H1 (cell line): ENCODE results near the gene RELN. TPM values are rescaled to one million over a fixed set of nuclear protein-coding genes. Genes with fewer than 3 reads are reported as not detected.

ENCODE experiments used
- CTCF ChIA-PET: fragments of 300-600 bp; sonication (Branson Sonifier 250); formaldehyde crosslinking; loops from one replicate; lab custom pipeline; 2021; ENCODE audit not compliant: partially characterized antibody; lab: Charles Lee
- POLR2A ChIA-PET: fragments of 300-600 bp; sonication (Branson Sonifier 250); formaldehyde crosslinking; loops from one replicate; lab custom pipeline; 2021; ENCODE audit warnings: inconsistent platforms; ENCODE audit not compliant: partially characterized antibody; lab: Charles Lee
- DNase-seq, 2 experiments: peaks; one replicate each; pipeline versions ENCODE4 v3.0.0 to v3.0.0-alpha.2; 2010 to 2022; ENCODE audit warnings: low spot score in 2 of 2, low read depth in 1 of 2, mixed read lengths in 1 of 2
- FAIRE-seq: peaks from 2 replicates; lab custom pipeline; 2011; peaks lifted over from hg19 to GRCh38; lab: Jason Lieb, UNC
- H2AFZ ChIP-seq: 2 replicates; pipeline ENCODE4 v1.8.1; 2012; ENCODE audit warnings: low read length, inconsistent platforms
- H2AK5ac ChIP-seq: 2 replicates; pipeline ENCODE4 v1.6.1; 2013; ENCODE audit warnings: low read depth, low read length
- H2BK120ac ChIP-seq: replicated peaks from 2 replicates; pipeline ENCODE3; 2013; ENCODE audit warnings: low read depth, low read length, inconsistent platforms
- H2BK12ac ChIP-seq: 2 replicates; pipeline ENCODE4 v1.6.1; 2013; ENCODE audit warnings: low read depth, low read length
- H2BK15ac ChIP-seq: 2 replicates; pipeline ENCODE4 v1.6.1; 2013; ENCODE audit warnings: low read length
- H2BK20ac ChIP-seq: 2 replicates; pipeline ENCODE4 v1.6.1; 2013; ENCODE audit warnings: low read length
- H2BK5ac ChIP-seq: 2 replicates; pipeline ENCODE4 v1.6.1; 2013; ENCODE audit warnings: low read depth, low read length
- H3K14ac ChIP-seq: 2 replicates; pipeline ENCODE4 v1.6.1; 2013; ENCODE audit warnings: inconsistent platforms; ENCODE audit not compliant: insufficient read length
- H3K18ac ChIP-seq: 2 replicates; pipeline ENCODE4 v1.6.1; 2013; ENCODE audit warnings: low read length; ENCODE audit errors: extremely low read depth
- H3K23ac ChIP-seq: 2 replicates; pipeline ENCODE4 v1.6.1; 2013; ENCODE audit warnings: inconsistent platforms; ENCODE audit not compliant: insufficient read length
- H3K23me2 ChIP-seq: 2 replicates; pipeline ENCODE4 v1.6.1; 2013; ENCODE audit warnings: low read depth, low read length
- H3K27ac ChIP-seq: 2 replicates; pipeline ENCODE4 v1.6.1; 2011; ENCODE audit warnings: low read depth, low read length, inconsistent platforms
- H3K27me3 ChIP-seq, 4 experiments: replicated peaks in 1 of 4; 1 replicate in 1 of 4; 2 replicates in 3 of 4; pipeline versions ENCODE4 v1.6.1 to v1.8.1; 2011 to 2013; ENCODE audit warnings: low read length in 3 of 4, mild to moderate bottlenecking in 3 of 4, inconsistent platforms in 2 of 4, mixed read lengths in 2 of 4, moderate library complexity in 1 of 4; ENCODE audit not compliant: control insufficient read depth in 3 of 4, insufficient read depth in 3 of 4; ENCODE audit errors: extremely low read depth in 1 of 4
- H3K36me3 ChIP-seq, 4 experiments: 2 replicates each; pipeline versions ENCODE4 v1.6.1 to v1.8.1; 2011 to 2013; ENCODE audit warnings: mild to moderate bottlenecking in 4 of 4, low read length in 3 of 4, moderate library complexity in 2 of 4, control low read depth in 1 of 4, inconsistent platforms in 1 of 4; ENCODE audit not compliant: insufficient read depth in 4 of 4, control insufficient read depth in 2 of 4
- H3K4ac ChIP-seq: replicated peaks from 2 replicates; pipeline ENCODE3; 2013; ENCODE audit warnings: low read length, low read depth, mixed read lengths, inconsistent platforms; ENCODE audit not compliant: insufficient read length
- H3K4me1 ChIP-seq, 4 experiments: replicated peaks in 1 of 4; 1 replicate in 1 of 4; 2 replicates in 3 of 4; pipeline versions ENCODE4 v1.6.1 to v1.8.1; 2011 to 2013; ENCODE audit warnings: low read length in 3 of 4, inconsistent platforms in 2 of 4, mixed read lengths in 1 of 4; ENCODE audit not compliant: insufficient read depth in 4 of 4, control insufficient read depth in 3 of 4
- H3K4me2 ChIP-seq, 2 experiments: 2 replicates each; pipeline versions ENCODE4 v1.6.1 to v1.8.1; 2011 to 2013; ENCODE audit warnings: low read depth in 2 of 2, low read length in 2 of 2, control low read depth in 1 of 2, inconsistent platforms in 1 of 2, mild to moderate bottlenecking in 1 of 2; ENCODE audit not compliant: insufficient read depth in 1 of 2
- H3K4me3 ChIP-seq, 4 experiments: fragments of 200-600, 300-600 bp in 1 of 4; sonication (generic), shearing (Covaris generic), sonication (Bioruptor Twin) in 1 of 4; 2 replicates each; pipeline versions ENCODE4 v1.5.1 to v1.8.1; 2011 to 2016; ENCODE audit warnings: low read length in 4 of 4, low read depth in 3 of 4, control low read depth in 2 of 4, inconsistent platforms in 2 of 4, mild to moderate bottlenecking in 2 of 4, mixed read lengths in 1 of 4, moderate library complexity in 1 of 4; ENCODE audit not compliant: insufficient read depth in 2 of 4; ENCODE audit errors: extremely low read depth in 1 of 4
- H3K56ac ChIP-seq: replicated peaks from 2 replicates; pipeline ENCODE3; 2013; ENCODE audit warnings: low read depth, mild to moderate bottlenecking, mixed read lengths, low read length, inconsistent platforms; ENCODE audit not compliant: insufficient read length
- H3K79me1 ChIP-seq: 2 replicates; pipeline ENCODE4 v1.6.1; 2013; ENCODE audit warnings: low read depth, low read length, control low read depth
- H3K79me2 ChIP-seq, 2 experiments: 2 replicates each; pipeline versions ENCODE4 v1.6.1 to v1.8.1; 2012 to 2013; ENCODE audit warnings: low read length in 2 of 2, mild to moderate bottlenecking in 2 of 2, inconsistent platforms in 1 of 2; ENCODE audit not compliant: insufficient read depth in 2 of 2, control insufficient read depth in 1 of 2
- H3K9ac ChIP-seq, 4 experiments: replicated peaks in 1 of 4; 1 replicate in 1 of 4; 2 replicates in 3 of 4; pipeline versions ENCODE4 v1.6.1 to v1.8.1; 2011 to 2013; ENCODE audit warnings: low read depth in 3 of 4, low read length in 3 of 4, control low read depth in 2 of 4, mild to moderate bottlenecking in 2 of 4, moderate library complexity in 2 of 4, inconsistent platforms in 1 of 4; ENCODE audit errors: extremely low read depth in 1 of 4
- H3K9me3 ChIP-seq, 2 experiments: 2 replicates each; pipeline versions ENCODE4 v1.6.1 to v1.8.1; 2012 to 2013; ENCODE audit warnings: mild to moderate bottlenecking in 2 of 2, moderate library complexity in 2 of 2, control low read depth in 1 of 2, inconsistent platforms in 1 of 2, low read depth in 1 of 2, low read length in 1 of 2, mixed read lengths in 1 of 2; ENCODE audit not compliant: insufficient read depth in 2 of 2
- H4K20me1 ChIP-seq, 2 experiments: replicated peaks in 1 of 2; 2 replicates each; pipeline versions ENCODE3 to v1.8.1; 2011 to 2013; ENCODE audit warnings: inconsistent platforms in 2 of 2, low read length in 2 of 2, mild to moderate bottlenecking in 1 of 2; ENCODE audit not compliant: insufficient read depth in 2 of 2, control insufficient read depth in 1 of 2
- H4K5ac ChIP-seq: 2 replicates; pipeline ENCODE4 v1.6.1; 2013; ENCODE audit warnings: low read length, low read depth, mixed read lengths, inconsistent platforms; ENCODE audit not compliant: insufficient read length
- H4K8ac ChIP-seq: 2 replicates; pipeline ENCODE4 v1.8.0; 2013; ENCODE audit warnings: mild to moderate bottlenecking, moderate library complexity, low read length, inconsistent platforms; ENCODE audit not compliant: insufficient read depth; ENCODE audit errors: extremely low read depth
- H4K91ac ChIP-seq: replicated peaks from 2 replicates; pipeline ENCODE3; 2013; ENCODE audit warnings: low read length, mixed read lengths, inconsistent platforms; ENCODE audit not compliant: insufficient read length
- BCL11A ChIP-seq, 2 experiments: IDR thresholded peaks; one replicate each; pipeline ENCODE4 v1.6.1; 2011; ENCODE audit warnings: low read depth in 2 of 2, low read length in 2 of 2, mild to moderate bottlenecking in 2 of 2
- CTBP2 ChIP-seq: IDR thresholded peaks from 2 replicates; pipeline ENCODE4 v1.7.0; 2011; ENCODE audit warnings: borderline replicate concordance, mild to moderate bottlenecking, moderate library complexity, mixed read lengths, low read length; ENCODE audit not compliant: insufficient read depth, insufficient read length
- SIN3A ChIP-seq, 2 experiments: IDR thresholded peaks in 1 of 2; conservative IDR thresholded peaks in 1 of 2; 2 replicates each; pipeline ENCODE4 v1.6.1; 2011 to 2012; ENCODE audit warnings: low read length in 2 of 2, improper control_type of control experiment in 1 of 2, low read depth in 1 of 2, mild to moderate bottlenecking in 1 of 2
- WGBS, 2 experiments: shearing (Covaris generic) in 1 of 2; methylation state at CpG; one replicate each; pipeline versions ENCODE4 v1.1.6 to v1.1.7; 2013 to 2015; ENCODE audit warnings: low lambda C conversion rate in 2 of 2, mixed read lengths in 2 of 2, inconsistent platforms in 1 of 2, low coverage in 1 of 2, missing lambda C conversion rate in 1 of 2; ENCODE audit not compliant: insufficient replicate concordance in 2 of 2, insufficient coverage in 1 of 2, insufficient read length in 1 of 2; ENCODE audit errors: extremely low coverage in 1 of 2, missing lambda C conversion rate in 1 of 2; 5-methylcytosine and 5-hydroxymethylcytosine counted together
- polyA plus RNA-seq, 7 experiments: library from polyadenylated mRNA; depleted of rRNA in 3 of 7; stranded (reverse) in 5 of 7; unstranded in 2 of 7; fragments of >200 nt in 5 of 7; fragments of 200-250 nt in 2 of 7; gene quantifications; 1 replicate in 5 of 7; 2 replicates in 1 of 7; 4 replicates in 1 of 7; pipeline versions ENCODE4 v1.2.1 to v1.2.3, GENCODE V29; 2011 to 2013; ENCODE audit warnings: missing spikeins in 2 of 7, mixed read lengths in 2 of 7
- total RNA-seq: library from RNA; stranded (reverse); fragmentation: NEBNext Ultra II Directional; extraction: Animal tissue kit (Norgen Biotek cat#: 25700); gene quantifications from 2 replicates; pipeline ENCODE4 v1.2.1, GENCODE V29; 2021

Gene RELN
- total and polyA plus RNA-seq, 2 of the 8 experiments (the other 6 are each of a cell fraction or from before 2014, with no cell fraction given) = 0.03 to 0.07 TPM

- POLR2A ChIA-PET = no interaction called here
- Histone ChIP-seq H4K5ac (no peak overlapping the region), H2BK20ac (no peak overlapping the region), H3K23me2 (no peaks in the 10 kb centered on the region), H3K9ac (no peak overlapping the region), H2AFZ (no peak overlapping the region), H3K9me3 (no peaks in the 10 kb centered on the region), H3K56ac (no peak overlapping the region), H4K91ac (no peak overlapping the region), H3K23ac (no peak overlapping the region), H3K4me3 (no peak overlapping the region), H3K79me1 (no peaks in the 10 kb centered on the region), H4K20me1 (no peaks in the 10 kb centered on the region), H2BK12ac (no peak overlapping the region), H3K4ac (no peak overlapping the region), H2BK5ac (no peak overlapping the region), H3K4me2 (no peak overlapping the region), H3K36me3 (no peaks in the 10 kb centered on the region), H2BK15ac (no peak overlapping the region), H3K4me1 (no peaks in the 10 kb centered on the region), H3K14ac (no peak overlapping the region), H2AK5ac (no peak overlapping the region), H3K18ac (no peak overlapping the region), H3K27me3 (no peaks in the 10 kb centered on the region), H2BK120ac (no peak overlapping the region), H3K79me2 (no peaks in the 10 kb centered on the region), H4K8ac (no peak overlapping the region), H3K27ac (no peak overlapping the region)
- CTCF ChIA-PET = interaction anchor here (1.3 to 1.5 kb wide), 2 partner anchors 16 to 19 kb away, joined by 3 to 4 read pairs; no protein-coding TSS in a partner anchor
- TF ChIP-seq CTBP2 (no peak), SIN3A (conservative IDR thresholded peaks at IDR 0.05 in 1 of 2, IDR thresholded peaks at IDR 0.05 in 1 of 2; ENCODE audit: low read depth in 1 of 2, low read length in 2 of 2) (no peak), BCL11A (IDR thresholded peaks at IDR 0.05; ENCODE audit: low read depth in 2 of 2, low read length in 2 of 2) (no peak)
- FAIRE-seq (peak; percentile 39), DNase-seq (no peak)
- WGBS, 2 experiments = 94% methylated on average over 5 of the region's 5 CpGs; no CpG with 5 or more reads in 1 of the 2 experiments
These were observed 357.3 kb downstream of the RELN start for GRCh38 chr7:103632005-103632639.
